Activated naive CD8-positive, alpha-beta T cell treated with anti-CD3 and anti-CD28 coated beads, Interleukin-2, amount 50 U/mL, for 16 hours (primary cell): ENCODE results near the gene DAAM2.

Experiments
- DNase-seq: peaks from one replicate; pipeline ENCODE4 v3.0.0-alpha.2; 2020; ENCODE audit warnings: low read depth, low spot score

DAAM2 gene

GRCh38 chr6:39818695-39819094, 26.5 kb downstream of the DAAM2 start:
- no peak for DNase-seq

GRCh38 chr6:39819228-39819627, 27.1 kb downstream of the DAAM2 start:
- no peak for DNase-seq

GRCh38 chr6:39819676-39820075, 27.5 kb downstream of the DAAM2 start:
- DNase-seq: no peak

- no peak for DNase-seq
Measured at GRCh38 chr6:39820553-39820952, 28.4 kb downstream of the DAAM2 start.

- DNase-seq: no peak
Measured at GRCh38 chr6:39821046-39821740, 29.0 kb downstream of the DAAM2 start.

- DNase-seq: no peak
Measured at GRCh38 chr6:39821742-39822532, 29.8 kb downstream of the DAAM2 start.

- DNase-seq: no peak
Measured at GRCh38 chr6:39822846-39823815, 31.0 kb downstream of the DAAM2 start.

- DNase-seq: no peak
Measured at GRCh38 chr6:39824030-39824926, 32.1 kb downstream of the DAAM2 start.

- no peak for DNase-seq
Measured at GRCh38 chr6:39829331-39829730, 37.2 kb downstream of the DAAM2 start.

GRCh38 chr6:39830444-39830843, 38.3 kb downstream of the DAAM2 start:
- DNase-seq: no peak

GRCh38 chr6:39831701-39832100, 39.5 kb downstream of the DAAM2 start:
- no peak for DNase-seq

GRCh38 chr6:39834278-39834677, 42.1 kb downstream of the DAAM2 start:
- DNase-seq: no peak

- DNase-seq: no peak
Measured at GRCh38 chr6:39834866-39835265, 42.7 kb downstream of the DAAM2 start.

- no peak for DNase-seq
Measured at GRCh38 chr6:39835821-39836295, 43.7 kb downstream of the DAAM2 start.

GRCh38 chr6:39836606-39837005, 44.4 kb downstream of the DAAM2 start:
- no peak for DNase-seq

- no peak for DNase-seq
Measured at GRCh38 chr6:39839445-39839844, 47.3 kb downstream of the DAAM2 start.

GRCh38 chr6:39840781-39841180, 48.6 kb downstream of the DAAM2 start:
- DNase-seq: no peak

- no peak for DNase-seq
Measured at GRCh38 chr6:39841291-39841690, 49.1 kb downstream of the DAAM2 start.

GRCh38 chr6:39841923-39842322, 49.7 kb downstream of the DAAM2 start:
- DNase-seq: no peak

- DNase-seq: no peak
Measured at GRCh38 chr6:39843305-39844020, 51.3 kb downstream of the DAAM2 start.
